GDM1 (cell line): ENCODE data around the gene DIP2C.

Source experiments
- DNase-seq: peaks from one replicate; lab custom pipeline; 2025; lab: John Stamatoyannopoulos, UW

DIP2C gene

DNA sequence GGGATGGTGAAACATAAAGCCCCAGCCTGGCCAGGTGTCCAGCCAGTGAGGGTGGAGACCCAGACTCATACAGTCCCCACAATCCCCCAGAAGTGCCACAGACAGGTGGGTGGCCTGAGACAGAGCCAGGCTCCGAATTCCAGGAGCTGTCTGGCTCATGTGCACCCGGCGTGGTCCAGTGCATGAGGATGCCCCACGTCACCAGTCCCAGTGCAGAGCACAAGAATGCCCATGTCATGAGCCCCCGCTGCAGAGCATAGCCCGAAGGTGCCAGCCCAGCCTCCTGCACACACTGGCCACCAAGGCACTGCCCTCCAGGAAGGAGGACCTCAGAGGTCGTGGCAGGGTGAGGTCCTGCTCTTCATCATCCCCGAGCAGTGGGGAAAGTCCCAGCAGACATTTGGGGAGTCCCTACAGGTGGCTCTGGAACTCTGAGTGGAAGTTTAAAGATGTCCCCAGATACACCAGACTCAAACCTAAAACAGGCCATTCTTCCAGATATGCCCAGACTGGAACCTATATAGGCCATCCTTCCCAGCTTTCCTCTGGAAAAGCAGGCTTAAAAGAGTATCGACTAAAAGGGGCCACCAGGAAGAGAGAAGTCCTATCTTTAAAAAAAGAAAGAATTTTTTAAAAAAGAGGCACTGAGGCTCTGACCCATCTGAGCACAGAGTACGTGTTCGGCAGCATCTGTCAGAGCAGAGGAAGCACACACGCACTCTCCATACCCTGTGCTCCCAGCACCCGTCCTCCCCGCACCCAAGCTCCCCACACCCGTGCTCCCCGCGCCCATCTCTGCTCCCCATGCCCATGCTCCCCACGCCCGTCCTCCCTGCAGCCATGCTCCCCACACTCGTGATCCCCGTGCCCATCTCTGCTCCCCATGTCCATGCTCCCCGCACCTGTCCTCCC is 11.5 kb downstream of the DIP2C start:
- DNase-seq = no peak

DNA sequence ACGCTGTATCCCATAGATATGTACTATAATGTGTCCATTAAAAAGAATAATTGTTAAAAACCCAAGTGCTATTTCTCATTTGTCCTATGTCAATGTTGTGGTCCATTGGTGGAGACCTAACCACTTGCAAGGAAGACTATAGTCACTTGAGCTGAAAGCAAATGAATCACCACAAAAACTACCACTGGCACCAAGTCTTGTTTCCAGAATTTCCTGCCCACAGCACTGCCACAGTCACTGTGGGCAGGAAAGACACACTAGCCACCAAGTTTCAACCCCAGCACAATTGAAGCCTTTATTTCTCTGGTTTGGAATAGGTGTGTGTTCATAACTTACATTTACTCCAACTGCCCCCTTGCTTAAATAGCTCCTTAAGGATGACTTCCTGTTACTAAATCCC is 12.4 kb downstream of the DIP2C start:
- no peak for DNase-seq

- no peak for DNase-seq
Measured at GRCh38 chr10:676178-676577, 13.3 kb downstream of the DIP2C start.

- no peak for DNase-seq
Measured at GRCh38 chr10:675532-675931, 13.9 kb downstream of the DIP2C start.

- no peak for DNase-seq
Measured at GRCh38 chr10:673492-673891, 16.0 kb downstream of the DIP2C start.

GRCh38 chr10:672992-673391 is 16.5 kb downstream of the DIP2C start:
- DNase-seq = no peak

DNA sequence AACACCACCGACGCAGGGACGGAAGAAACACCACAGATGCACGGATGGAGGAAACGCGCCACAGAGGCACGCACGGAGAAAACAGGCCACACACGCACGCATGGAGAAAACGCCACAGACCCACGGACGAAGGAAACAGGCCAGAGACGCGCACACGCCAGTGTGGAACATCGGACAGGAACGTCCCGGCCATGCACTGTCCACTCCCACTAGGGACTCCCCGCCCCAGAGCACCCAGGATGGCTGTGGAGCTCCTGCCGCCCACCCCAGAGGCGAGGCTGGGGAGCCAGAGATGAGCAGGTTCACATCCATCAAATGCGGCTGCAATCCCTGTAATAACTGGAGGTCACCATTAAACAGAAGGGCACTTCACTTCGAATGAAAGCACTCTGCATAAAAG is 17.3 kb downstream of the DIP2C start:
- DNase-seq = no peak

DNA sequence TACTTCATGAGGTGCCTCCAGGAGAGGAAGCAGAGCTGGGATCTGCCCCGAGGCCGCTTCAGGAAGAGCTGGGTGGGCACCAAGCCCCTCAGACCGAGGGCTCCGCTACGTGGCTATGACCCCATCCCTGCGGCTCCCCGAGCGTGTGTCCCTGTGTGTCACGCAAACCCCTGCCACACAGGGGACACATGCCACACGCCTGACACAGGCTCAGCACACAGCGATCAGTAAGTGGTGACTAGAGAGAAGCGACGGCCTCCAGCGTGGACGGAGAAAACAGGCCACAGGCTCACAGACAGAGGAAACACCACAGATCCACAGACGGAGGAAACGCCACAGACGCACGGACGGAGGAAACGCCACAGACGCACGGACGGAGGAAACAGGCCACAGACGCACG is 18.5 kb downstream of the DIP2C start:
- no peak for DNase-seq

GRCh38 chr10:670038-670437 is 19.4 kb downstream of the DIP2C start:
- no peak for DNase-seq

- no peak for DNase-seq
Measured at GRCh38 chr10:668786-669485, 20.5 kb downstream of the DIP2C start.

- no peak for DNase-seq
Measured at GRCh38 chr10:667602-668143, 21.8 kb downstream of the DIP2C start.

- DNase-seq = no peak
Measured at GRCh38 chr10:667096-667495, 22.4 kb downstream of the DIP2C start.

DNA sequence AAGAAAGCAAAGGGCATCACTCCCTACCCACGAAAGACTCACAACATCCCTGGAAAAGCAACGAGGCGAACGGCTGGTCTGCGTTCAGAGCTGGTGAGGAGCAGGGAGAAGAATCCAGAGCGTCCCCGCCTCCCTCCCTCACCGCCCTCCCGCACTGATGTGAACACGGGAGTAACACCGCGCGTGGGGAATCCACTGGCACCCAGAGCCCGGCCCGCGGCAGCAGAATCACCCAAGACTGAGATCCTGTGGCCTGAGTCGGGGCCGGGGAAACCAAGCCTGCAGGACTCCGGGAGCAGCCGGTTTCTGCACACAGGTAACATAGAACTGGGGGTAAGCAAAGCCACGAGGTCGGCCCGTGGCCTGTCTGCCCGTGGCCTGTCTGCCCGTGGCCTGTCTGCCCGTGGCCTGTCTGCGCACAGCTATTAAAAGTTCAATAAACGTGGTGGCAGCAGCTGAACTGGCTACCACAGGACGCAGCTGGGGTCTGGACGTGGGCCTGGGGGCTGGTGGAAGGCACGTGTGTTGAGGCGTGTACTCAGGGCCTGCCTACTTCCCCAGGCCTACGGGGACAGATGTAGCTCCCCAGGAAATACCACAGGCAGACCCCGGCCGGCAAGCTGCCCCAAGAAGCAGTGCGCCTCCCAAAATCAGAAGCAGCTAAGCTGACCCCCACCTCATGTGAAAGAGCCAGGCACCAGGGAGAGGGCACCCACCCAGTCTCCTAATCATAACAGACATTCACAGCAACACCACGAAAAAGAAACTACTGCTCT is 23.0 kb downstream of the DIP2C start:
- no peak for DNase-seq

GRCh38 chr10:665579-666091 is 23.8 kb downstream of the DIP2C start:
- no peak for DNase-seq

GRCh38 chr10:664893-665292 is 24.6 kb downstream of the DIP2C start:
- DNase-seq = no peak

DNA sequence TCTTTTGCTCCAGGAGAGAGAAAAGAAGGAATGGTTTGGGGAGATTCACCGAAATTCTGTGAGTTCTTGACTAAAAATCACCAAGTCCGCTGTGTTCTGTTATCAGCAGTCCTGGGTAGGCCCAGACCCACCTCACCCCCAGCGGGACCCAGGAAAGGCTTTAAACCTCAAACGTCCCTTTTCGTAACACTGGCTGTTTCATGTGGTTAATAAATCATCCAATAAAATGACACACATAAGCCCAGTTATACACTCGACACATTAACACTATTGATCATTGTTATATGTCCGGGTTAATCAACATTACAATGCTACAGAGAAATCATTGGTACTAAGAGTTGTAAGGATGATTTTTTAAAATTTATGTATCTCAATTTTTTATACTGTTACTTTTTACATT is 25.2 kb downstream of the DIP2C start:
- no peak for DNase-seq

- DNase-seq = no peak
Measured at GRCh38 chr10:663831-664251, 25.6 kb downstream of the DIP2C start.

- no peak for DNase-seq
Measured at GRCh38 chr10:663466-663751, 26.1 kb downstream of the DIP2C start.

- no peak for DNase-seq
Measured at GRCh38 chr10:662686-663465, 26.6 kb downstream of the DIP2C start.

DNA sequence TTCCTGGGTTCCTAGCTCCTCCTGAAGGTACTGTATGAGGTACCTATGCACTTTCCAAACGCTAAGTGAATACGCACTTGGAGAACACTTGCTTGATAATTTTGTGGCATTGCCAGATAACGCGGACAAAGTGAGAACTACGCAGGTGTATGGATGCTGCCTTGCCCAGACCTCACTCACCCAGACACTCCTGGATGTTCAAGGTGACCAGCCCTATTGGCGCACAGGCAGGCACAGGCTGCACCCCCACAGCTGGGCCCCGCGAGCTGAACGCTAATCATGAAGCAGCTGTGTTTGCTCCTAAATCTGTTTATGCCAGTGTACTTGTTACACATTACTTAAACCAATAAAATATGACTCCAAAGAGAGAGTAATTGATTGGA is 27.3 kb downstream of the DIP2C start:
- no peak for DNase-seq

- no peak for DNase-seq
Measured at GRCh38 chr10:661597-662222, 27.8 kb downstream of the DIP2C start.
